BLaER1 (cell line): ENCODE data around the gene CYP1A1.
A peak's percentile ranks its signal among the peaks of the same experiment; 100 is the strongest.

Source experiments
- H3K27ac ChIP-seq: shearing (Covaris generic); formaldehyde crosslinking; 2 replicates; pipeline ENCODE4 v1.8.1; 2022
- H3K27me3 ChIP-seq: shearing (Covaris generic); formaldehyde crosslinking; 2 replicates; pipeline ENCODE4 v1.8.1; 2022
- H3K36me3 ChIP-seq: shearing (Covaris generic); formaldehyde crosslinking; 2 replicates; pipeline ENCODE4 v1.8.1; 2022
- H3K4me1 ChIP-seq: shearing (Covaris generic); formaldehyde crosslinking; 2 replicates; pipeline ENCODE4 v1.8.1; 2022
- H3K4me2 ChIP-seq: shearing (Covaris generic); formaldehyde crosslinking; 2 replicates; pipeline ENCODE4 v1.8.1; 2022
- H3K4me3 ChIP-seq: shearing (Covaris generic); formaldehyde crosslinking; 2 replicates; pipeline ENCODE4 v1.8.1; 2022
- H3K9ac ChIP-seq: shearing (Covaris generic); formaldehyde crosslinking; 2 replicates; pipeline ENCODE4 v1.8.1; 2022
- H3K9me3 ChIP-seq: shearing (Covaris generic); formaldehyde crosslinking; 2 replicates; pipeline ENCODE4 v1.8.1; 2022
- H4K20me1 ChIP-seq: shearing (Covaris generic); formaldehyde crosslinking; 2 replicates; pipeline ENCODE4 v1.8.1; 2022
- Cebpa-rat ChIP-seq: shearing (Covaris generic); IDR thresholded peaks from 2 replicates; pipeline ENCODE4 v1.8.1; 2022

CYP1A1 gene

GRCh38 chr15:74725225-74725774 is at the start of gene CYP1A1:
TSS of gene CYP1A1 (minus strand) at chr15:74725528. CDS start at chr15:74723097, 2,431 bp downstream.
- H3K4me3 ChIP-seq = peak within 1 kb of the TSS; percentile 68
- no peaks in the 10 kb centered on the region for H3K36me3 ChIP-seq
- H3K27ac ChIP-seq = no peak within 1 kb of the TSS
- H3K9me3 ChIP-seq = no peaks in the 10 kb centered on the region
- peak within 1 kb of the TSS; percentile 45; the same call in 1 of the 2 replicates for H3K9ac ChIP-seq
- H3K27me3 ChIP-seq = peaks cover 41% of the 10 kb centered on the region
- peak within 1 kb of the TSS; percentile 97 for H3K4me2 ChIP-seq
- peaks cover 24% of the 10 kb centered on the region for H3K4me1 ChIP-seq
- no peak for TF ChIP-seq Cebpa-rat
- peaks cover 6% of the 10 kb centered on the region; the same call in 1 of the 2 replicates for H4K20me1 ChIP-seq

- Histone ChIP-seq H4K20me1 (no peaks in the 10 kb centered on the region), H3K4me3 (no peak overlapping the region), H3K27ac (peak overlapping the region; percentile 47; the same call in 1 of the 2 replicates), H3K27me3 (no peaks in the 10 kb centered on the region), H3K4me1 (peaks cover 85% of the 10 kb centered on the region), H3K36me3 (no peaks in the 10 kb centered on the region), H3K4me2 (peak overlapping the region; percentile 97), H3K9ac (no peak overlapping the region), H3K9me3 (no peaks in the 10 kb centered on the region)
- 0 out of 2 replicates have a peak, but pooled peaks have one; percentile 61 for TF ChIP-seq Cebpa-rat
Measured at GRCh38 chr15:74773731-74774252, 48.5 kb upstream of the CYP1A1 start.

- no peak overlapping the region for H3K4me3 ChIP-seq
- no peak overlapping the region for H3K9ac ChIP-seq
- no peaks in the 10 kb centered on the region for H4K20me1 ChIP-seq
- no peaks in the 10 kb centered on the region for H3K27me3 ChIP-seq
- no peak for TF ChIP-seq Cebpa-rat
- H3K9me3 ChIP-seq = no peaks in the 10 kb centered on the region
- no peaks in the 10 kb centered on the region for H3K36me3 ChIP-seq
- H3K27ac ChIP-seq = peak overlapping the region; percentile 47; the same call in 1 of the 2 replicates
- peak overlapping the region; percentile 97 for H3K4me2 ChIP-seq
- peaks cover 85% of the 10 kb centered on the region for H3K4me1 ChIP-seq
Measured at GRCh38 chr15:74773329-74773728, 48.0 kb upstream of the CYP1A1 start.

- H4K20me1 ChIP-seq = no peaks in the 10 kb centered on the region
- peak overlapping the region; percentile 65 for H3K4me2 ChIP-seq
- peaks cover 58% of the 10 kb centered on the region for H3K4me1 ChIP-seq
- H3K9ac ChIP-seq = peak overlapping the region; percentile 47
- H3K4me3 ChIP-seq = no peak overlapping the region
- TF ChIP-seq Cebpa-rat = no peak
- no peaks in the 10 kb centered on the region for H3K9me3 ChIP-seq
- peak overlapping the region; percentile 27; the same call in 1 of the 2 replicates for H3K27ac ChIP-seq
- no peaks in the 10 kb centered on the region for H3K36me3 ChIP-seq
- H3K27me3 ChIP-seq = no peaks in the 10 kb centered on the region
Measured at GRCh38 chr15:74770211-74770903, 45.0 kb upstream of the CYP1A1 start.

GRCh38 chr15:74769463-74770025 is 44.2 kb upstream of the CYP1A1 start:
- no peak overlapping the region for H3K4me2 ChIP-seq
- H3K27ac ChIP-seq = no peak overlapping the region
- TF ChIP-seq Cebpa-rat = no peak
- no peaks in the 10 kb centered on the region for H3K36me3 ChIP-seq
- H3K9ac ChIP-seq = no peak overlapping the region
- no peaks in the 10 kb centered on the region for H4K20me1 ChIP-seq
- no peaks in the 10 kb centered on the region for H3K9me3 ChIP-seq
- peaks cover 50% of the 10 kb centered on the region for H3K4me1 ChIP-seq
- H3K27me3 ChIP-seq = no peaks in the 10 kb centered on the region
- H3K4me3 ChIP-seq = no peak overlapping the region

GRCh38 chr15:74768771-74769342 is 43.5 kb upstream of the CYP1A1 start:
- Histone ChIP-seq H3K4me3 (0 out of 2 replicates have a peak overlapping the region, but pooled peaks have one; percentile 31), H3K9ac (no peak overlapping the region), H3K27me3 (no peaks in the 10 kb centered on the region), H3K4me1 (peaks cover 44% of the 10 kb centered on the region), H3K27ac (no peak overlapping the region), H3K4me2 (peak overlapping the region; percentile 74), H3K9me3 (no peaks in the 10 kb centered on the region), H4K20me1 (no peaks in the 10 kb centered on the region), H3K36me3 (no peaks in the 10 kb centered on the region)
- no peak for TF ChIP-seq Cebpa-rat

GRCh38 chr15:74768099-74768770 is 42.9 kb upstream of the CYP1A1 start:
- peaks cover 44% of the 10 kb centered on the region for H3K4me1 ChIP-seq
- peak overlapping the region; percentile 74 for H3K4me2 ChIP-seq
- H3K4me3 ChIP-seq = 0 out of 2 replicates have a peak overlapping the region, but pooled peaks have one; percentile 31
- TF ChIP-seq Cebpa-rat = no peak
- H3K27ac ChIP-seq = no peak overlapping the region
- no peaks in the 10 kb centered on the region for H3K27me3 ChIP-seq
- H3K9me3 ChIP-seq = no peaks in the 10 kb centered on the region
- H3K36me3 ChIP-seq = no peaks in the 10 kb centered on the region
- no peaks in the 10 kb centered on the region for H4K20me1 ChIP-seq
- H3K9ac ChIP-seq = no peak overlapping the region

GRCh38 chr15:74767167-74768098 is 42.1 kb upstream of the CYP1A1 start:
- Histone ChIP-seq H3K36me3 (no peaks in the 10 kb centered on the region), H4K20me1 (no peaks in the 10 kb centered on the region), H3K9me3 (no peaks in the 10 kb centered on the region), H3K4me1 (peaks cover 44% of the 10 kb centered on the region), H3K27me3 (no peaks in the 10 kb centered on the region), H3K4me2 (no peak overlapping the region), H3K9ac (no peak overlapping the region), H3K27ac (no peak overlapping the region), H3K4me3 (no peak overlapping the region)
- TF ChIP-seq Cebpa-rat = no peak
